NCI-H146 treated with DMSO at 0.1 percent for 48 hours (cell line): ENCODE results near the gene ZGPAT.

Experiments
- DNase-seq: peaks from one replicate; lab custom pipeline; 2025; ENCODE audit not compliant: unreplicated experiment; lab: John Stamatoyannopoulos, UW

The ZGPAT gene

GRCh38 chr20:63678071-63678470 lies 29.8 kb upstream of the ZGPAT start:
- no peak for DNase-seq

- DNase-seq: no peak
Observed at GRCh38 chr20:63678667-63679465, 29.0 kb upstream of the ZGPAT start.

- DNase-seq: no peak
Observed at GRCh38 chr20:63679799-63680305, 28.0 kb upstream of the ZGPAT start.

GRCh38 chr20:63680427-63680826 lies 27.4 kb upstream of the ZGPAT start:
- no peak for DNase-seq

- DNase-seq: no peak
Observed at GRCh38 chr20:63680857-63681608, 26.8 kb upstream of the ZGPAT start.

GRCh38 chr20:63681609-63682142 lies 26.2 kb upstream of the ZGPAT start:
- no peak for DNase-seq

- DNase-seq: no peak
Observed at GRCh38 chr20:63682384-63683139, 25.3 kb upstream of the ZGPAT start.

- DNase-seq: no peak
Observed at GRCh38 chr20:63685269-63686026, 22.4 kb upstream of the ZGPAT start.

GRCh38 chr20:63686094-63686491 lies 21.7 kb upstream of the ZGPAT start:
- DNase-seq: no peak

GRCh38 chr20:63686492-63687321 lies 21.1 kb upstream of the ZGPAT start:
- no peak for DNase-seq

- no peak for DNase-seq
Observed at GRCh38 chr20:63687419-63688178, 20.2 kb upstream of the ZGPAT start.

GRCh38 chr20:63688228-63689045 lies 19.4 kb upstream of the ZGPAT start:
- DNase-seq: no peak

GRCh38 chr20:63689046-63690002 lies 18.5 kb upstream of the ZGPAT start:
- DNase-seq: no peak

GRCh38 chr20:63690003-63690897 lies 17.6 kb upstream of the ZGPAT start:
- DNase-seq: no peak

- DNase-seq: no peak
Observed at GRCh38 chr20:63690898-63691710, 16.7 kb upstream of the ZGPAT start.
